ENCODE measurements around the gene PDE8A.

The PDE8A gene

GRCh38 chr15:85014932-85015331, 33.3 kb downstream of the PDE8A start:
- no peak for TF ChIP-seq REPIN1 (tag by site-specific recombination; IDR thresholded peaks at IDR 0.05; ENCODE audit: low read depth)
- TF ChIP-seq ZSCAN18 (tag by site-specific recombination; IDR thresholded peaks at IDR 0.05): no peak
- no peak for TF ChIP-seq ZNF768 (tag by site-specific recombination; IDR thresholded peaks at IDR 0.05)
- no peak for TF ChIP-seq ZNF48 (tag by site-specific recombination; IDR thresholded peaks at IDR 0.05)
- TF ChIP-seq ZFP37 (tag by site-specific recombination; IDR thresholded peaks at IDR 0.05): no peak
- no peak for TF ChIP-seq ZNF707 (tag by site-specific recombination; IDR thresholded peaks at IDR 0.05)
- TF ChIP-seq ZNF155 (tag by site-specific recombination; IDR thresholded peaks at IDR 0.05): no peak
- no peak for TF ChIP-seq ZNF274 (IDR thresholded peaks at IDR 0.05; ENCODE audit: low read length)
- no peak for TF ChIP-seq ZNF274 (tag by site-specific recombination; IDR thresholded peaks at IDR 0.05; ENCODE audit: borderline replicate concordance)
- no peak for TF ChIP-seq ZBTB10 (tag by site-specific recombination; IDR thresholded peaks at IDR 0.05)
- no peak for TF ChIP-seq ZBTB49 (tag by site-specific recombination; IDR thresholded peaks at IDR 0.05; ENCODE audit: low read depth)
- TF ChIP-seq ZNF596 (tag by site-specific recombination; IDR thresholded peaks at IDR 0.05): no peak
- no peaks in the 10 kb centered on the region for H3K9me3 ChIP-seq (ENCODE audit: control insufficient read depth, insufficient read depth, low read depth, low read length)
- ChIA-PET CTCF (no interaction called here), POLR2A (no interaction called here)
- H3K4me3 ChIP-seq (ENCODE audit: low read depth, low read length): no peak overlapping the region
- no peaks in the 10 kb centered on the region for H3K36me3 ChIP-seq (ENCODE audit: control insufficient read depth in 2 of 2, insufficient read depth in 1 of 2, low read length in 2 of 2)
- H3K27ac ChIP-seq (ENCODE audit: extremely low read depth, low read depth, low read length): no peak overlapping the region
- H3K4me1 ChIP-seq (ENCODE audit: control insufficient read depth, insufficient read depth, low read length): peaks cover 7% of the 10 kb centered on the region

DNA sequence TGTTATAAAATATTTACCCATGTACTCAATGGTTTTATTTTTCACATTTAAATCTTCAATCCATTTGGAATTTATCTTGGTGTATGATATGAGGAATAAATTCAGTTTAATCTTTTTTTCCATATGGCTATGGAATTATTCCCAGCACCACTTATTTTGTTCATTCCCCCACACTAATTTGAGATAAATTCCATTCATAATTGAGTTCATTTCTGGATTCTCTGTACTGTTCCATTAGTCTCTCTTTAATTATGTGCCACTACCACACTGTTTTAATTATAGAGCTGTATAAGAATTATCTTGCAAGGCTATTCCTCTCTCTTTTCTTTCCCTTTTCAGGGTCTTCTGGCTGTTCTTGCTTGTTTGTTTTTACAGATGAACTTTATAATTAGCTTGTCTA, 34.6 kb downstream of the PDE8A start:
- TF ChIP-seq ZNF660 (tag by site-specific recombination; IDR thresholded peaks at IDR 0.05): no peak
- Histone ChIP-seq H3K9me3 (ENCODE audit: control insufficient read depth, insufficient read depth, low read depth, low read length) (no peaks in the 10 kb centered on the region), H3K36me3 (ENCODE audit: control insufficient read depth in 2 of 2, insufficient read depth in 1 of 2, low read length in 2 of 2) (no peaks in the 10 kb centered on the region), H3K27ac (ENCODE audit: extremely low read depth, low read depth, low read length) (no peak overlapping the region), H3K4me1 (ENCODE audit: control insufficient read depth, insufficient read depth, low read length) (no peaks in the 10 kb centered on the region), H3K4me3 (ENCODE audit: low read depth, low read length) (no peak overlapping the region)
- ChIA-PET POLR2A (no interaction called here), CTCF (interaction anchor here (0.6 to 1.0 kb wide), 2 partner anchors 28 to 152 kb away, joined by 3 to 4 read pairs; no protein-coding TSS in a partner anchor)

- CTCF ChIA-PET: interaction anchor here (0.7 kb wide), 1 partner anchor 111 kb away, joined by 4 read pairs; no protein-coding TSS in a partner anchor
- POLR2A ChIA-PET: no interaction called here
- TF ChIP-seq KLF8 (tag by site-specific recombination; IDR thresholded peaks at IDR 0.05): no peak
- no peak for TF ChIP-seq OSR2 (tag by site-specific recombination; IDR thresholded peaks at IDR 0.05)
- TF ChIP-seq, protein P1, sequence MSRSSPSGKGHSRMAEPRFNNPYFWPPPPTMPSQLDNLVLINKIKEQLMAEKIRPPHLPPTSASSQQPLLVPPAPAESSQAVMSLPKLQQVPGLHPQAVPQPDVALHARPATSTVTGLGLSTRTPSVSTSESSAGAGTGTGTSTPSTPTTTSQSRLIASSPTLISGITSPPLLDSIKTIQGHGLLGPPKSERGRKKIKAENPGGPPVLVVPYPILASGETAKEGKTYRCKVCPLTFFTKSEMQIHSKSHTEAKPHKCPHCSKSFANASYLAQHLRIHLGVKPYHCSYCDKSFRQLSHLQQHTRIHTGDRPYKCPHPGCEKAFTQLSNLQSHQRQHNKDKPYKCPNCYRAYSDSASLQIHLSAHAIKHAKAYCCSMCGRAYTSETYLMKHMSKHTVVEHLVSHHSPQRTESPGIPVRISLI (tag by site-specific recombination; IDR thresholded peaks at IDR 0.05): peak; percentile 71
These were observed 38.3 kb downstream of the PDE8A start for GRCh38 chr15:85019815-85020590.

More at GRCh38 chr15:85019815-85020590, 38.3 kb downstream of the PDE8A start:
- Histone ChIP-seq H3K27ac (ENCODE audit: extremely low read depth, low read depth, low read length) (no peak overlapping the region), H3K4me1 (ENCODE audit: control insufficient read depth, insufficient read depth, low read length) (peaks cover 12% of the 10 kb centered on the region), H3K4me3 (ENCODE audit: low read depth, low read length) (no peak overlapping the region), H3K36me3 (ENCODE audit: control insufficient read depth in 2 of 2, insufficient read depth in 1 of 2, low read length in 2 of 2) (no peaks in the 10 kb centered on the region), H3K9me3 (ENCODE audit: control insufficient read depth, insufficient read depth, low read depth, low read length) (no peaks in the 10 kb centered on the region)
